Sigmoid colon (tissue), 4 donors: ENCODE measurements around the gene HERC3.

Source experiments
- CTCF ChIP-seq, 4 experiments: fragments of 450-650 bp in 3 of 4; fragments of 200-600 bp in 1 of 4; IDR thresholded peaks; one replicate each; pipeline ENCODE4 v1.5.1; 2016 to 2019; ENCODE audit warnings: antibody characterized with exemption in 4 of 4, mild to moderate bottlenecking in 3 of 4, moderate library complexity in 2 of 4
- POLR2AphosphoS5 ChIP-seq, 4 donors: sonication (generic); formaldehyde crosslinking; IDR thresholded peaks; one replicate each; pipeline ENCODE4 v1.6.1; 2017; ENCODE audit warnings: antibody characterized with exemption in 4 of 4

GRCh38 chr4:88623097-88623496 lies 30.8 kb downstream of the HERC3 start:
- TF ChIP-seq CTCF (IDR thresholded peaks at IDR 0.05), result no peak
- no peak for TF ChIP-seq POLR2AphosphoS5 (IDR thresholded peaks at IDR 0.05)
